Measurements from ENCODE around the gene ADGRL2. TPM values are rescaled to one million over a fixed set of nuclear protein-coding genes. Genes with fewer than 3 reads are reported as not detected.

ADGRL2 gene
- polyA plus RNA-seq, 1 of the 3 experiments (the other 2 are of a cell fraction) = 40.3 TPM

- H3F3A ChIP-seq (replicated peaks; ENCODE audit: insufficient read depth) = peaks cover 3% of the 10 kb centered on the region
- 93% methylated on average over 2 of the region's 2 CpGs for whole genome bisulfite sequencing (ENCODE audit: low lambda C conversion rate)
- no peaks in the 10 kb centered on the region for H3K27me3 ChIP-seq (ENCODE audit: insufficient read depth)
- H3K9ac ChIP-seq = no peak overlapping the region
- no peak overlapping the region for H3K27ac ChIP-seq (ENCODE audit: low read depth in 2 of 2, low read length in 1 of 2)
- no peak overlapping the region for H3K4me2 ChIP-seq
- H3K36me3 ChIP-seq (replicated peaks in 1 of 2; ENCODE audit: control insufficient read depth in 1 of 2, insufficient read depth in 2 of 2, low read length in 1 of 2) = peaks cover 0 to 15% of the 10 kb centered on the region in 2 experiments
- H3K4me1 ChIP-seq (ENCODE audit: control insufficient read depth in 1 of 2, insufficient read depth in 2 of 2, low read depth in 1 of 2, low read length in 1 of 2) = peaks cover 0 to 2% of the 10 kb centered on the region in 2 experiments; a peak in 2 of 4 replicates
- H3K9me3 ChIP-seq = no peaks in the 10 kb centered on the region
- no peaks in the 10 kb centered on the region for H3K9me2 ChIP-seq
- ChIA-PET CTCF (interaction anchor here (1.3 kb wide), 1 partner anchor 11 kb away, joined by 3 read pairs; no protein-coding TSS in a partner anchor), POLR2A (no interaction called here)
- no peak overlapping the region for H2AFZ ChIP-seq (ENCODE audit: low read depth)
- no peak for DNase-seq
- H4K20me1 ChIP-seq (ENCODE audit: insufficient read depth) = peaks cover 3% of the 10 kb centered on the region; the same call in 1 of the 2 replicates
- H3K79me2 ChIP-seq (ENCODE audit: insufficient read depth) = peaks cover 93% of the 10 kb centered on the region
- TF ChIP-seq TEAD4 (IDR thresholded peaks at IDR 0.05; ENCODE audit: borderline replicate concordance, insufficient read depth) (no peak), NRF1 (IDR thresholded peaks at IDR 0.05; ENCODE audit: low read depth, low read length) (no peak), TCF12 (IDR thresholded peaks at IDR 0.05) (no peak), EZH2phosphoT487 (IDR thresholded peaks at IDR 0.05; ENCODE audit: borderline replicate concordance, low read depth) (no peak), IRF3 (IDR thresholded peaks at IDR 0.05; ENCODE audit: low read depth, low read length) (no peak), RXRA (IDR thresholded peaks at IDR 0.05; ENCODE audit: borderline replicate concordance, low read depth) (no peak), RFX5 (IDR thresholded peaks at IDR 0.05; ENCODE audit: low read length) (no peak), ZBTB33 (IDR thresholded peaks at IDR 0.05; ENCODE audit: borderline replicate concordance, low read depth) (no peak), GATA2 (CRISPR knock-in tag; IDR thresholded peaks at IDR 0.05) (no peak), FOXJ3 (CRISPR knock-in tag; IDR thresholded peaks at IDR 0.05) (no peak), EP300 (IDR thresholded peaks at IDR 0.05; ENCODE audit: borderline replicate concordance in 1 of 2, low read depth in 1 of 2, low read length in 1 of 2) (no peak), FOSL2 (IDR thresholded peaks at IDR 0.05; ENCODE audit: borderline replicate concordance, low read depth) (no peak), SIN3A (IDR thresholded peaks at IDR 0.05; ENCODE audit: borderline replicate concordance, low read depth, low read length) (no peak), MEF2A (IDR thresholded peaks at IDR 0.05; ENCODE audit: borderline replicate concordance, low read depth) (no peak), JUND (IDR thresholded peaks at IDR 0.05) (no peak), GABPA (IDR thresholded peaks at IDR 0.05; ENCODE audit: low read depth) (no peak), MXI1 (IDR thresholded peaks at IDR 0.05; ENCODE audit: low read depth, low read length) (no peak), RCOR1 (IDR thresholded peaks at IDR 0.05; ENCODE audit: low read length) (no peak), FOXM1 (IDR thresholded peaks at IDR 0.05; ENCODE audit: low read depth) (no peak)
- H3K4me3 ChIP-seq (ENCODE audit: low read depth in 2 of 2, low read length in 1 of 2) = no peak overlapping the region
Observed at GRCh38 chr1:81820765-81821164, 20.0 kb downstream of the ADGRL2 start.

Measured in SK-N-SH (cell line).